ENCODE measurements around the gene XCL1. TPM values are rescaled to one million over a fixed set of nuclear protein-coding genes. Genes with fewer than 3 reads are reported as not detected.

The XCL1 gene
- total RNA-seq, 4 donors from 2014 or later = 0.25 TPM; not detected in 3

DNA sequence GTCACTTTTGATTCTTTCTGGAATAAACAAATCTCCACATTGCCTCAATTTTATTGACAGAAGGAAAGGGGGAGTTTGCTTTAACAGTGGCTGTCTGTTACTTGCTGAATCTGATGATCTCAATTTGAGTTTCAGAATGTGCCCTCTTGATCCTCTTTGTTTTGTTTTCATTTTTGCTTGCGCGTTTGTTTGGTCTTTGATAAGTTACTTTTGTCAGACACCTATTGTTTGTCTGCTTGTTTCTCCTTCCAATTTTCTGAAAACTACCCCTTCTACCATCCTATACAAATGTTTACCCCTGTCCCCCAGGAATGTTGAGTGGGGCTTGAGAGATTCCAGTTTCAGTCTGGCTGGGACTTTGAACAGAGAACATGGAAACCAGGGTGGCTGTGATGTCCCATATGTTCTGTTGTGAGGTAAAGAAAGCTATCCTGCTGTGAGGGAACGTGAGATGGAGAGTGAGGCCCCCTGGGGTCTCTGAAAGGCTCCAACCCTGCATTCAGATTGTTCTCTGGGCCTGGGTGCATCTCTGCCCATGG, 20.8 kb upstream of the XCL1 start:
- DNase-seq (ENCODE audit: low spot score in 2 of 2) = no peak
- TF ChIP-seq POLR2A (IDR thresholded peaks at IDR 0.05) = no peak
- TF ChIP-seq, protein P1, sequence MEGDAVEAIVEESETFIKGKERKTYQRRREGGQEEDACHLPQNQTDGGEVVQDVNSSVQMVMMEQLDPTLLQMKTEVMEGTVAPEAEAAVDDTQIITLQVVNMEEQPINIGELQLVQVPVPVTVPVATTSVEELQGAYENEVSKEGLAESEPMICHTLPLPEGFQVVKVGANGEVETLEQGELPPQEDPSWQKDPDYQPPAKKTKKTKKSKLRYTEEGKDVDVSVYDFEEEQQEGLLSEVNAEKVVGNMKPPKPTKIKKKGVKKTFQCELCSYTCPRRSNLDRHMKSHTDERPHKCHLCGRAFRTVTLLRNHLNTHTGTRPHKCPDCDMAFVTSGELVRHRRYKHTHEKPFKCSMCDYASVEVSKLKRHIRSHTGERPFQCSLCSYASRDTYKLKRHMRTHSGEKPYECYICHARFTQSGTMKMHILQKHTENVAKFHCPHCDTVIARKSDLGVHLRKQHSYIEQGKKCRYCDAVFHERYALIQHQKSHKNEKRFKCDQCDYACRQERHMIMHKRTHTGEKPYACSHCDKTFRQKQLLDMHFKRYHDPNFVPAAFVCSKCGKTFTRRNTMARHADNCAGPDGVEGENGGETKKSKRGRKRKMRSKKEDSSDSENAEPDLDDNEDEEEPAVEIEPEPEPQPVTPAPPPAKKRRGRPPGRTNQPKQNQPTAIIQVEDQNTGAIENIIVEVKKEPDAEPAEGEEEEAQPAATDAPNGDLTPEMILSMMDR (IDR thresholded peaks at IDR 0.05) = no peak
- H3K4me3 ChIP-seq (ENCODE audit: low read depth, poor library complexity, severe bottlenecking) = no peak overlapping the region
- intact Hi-C loops (cut with DNase I; ENCODE audit: low total_unique reads) = loop anchor here (10.0 kb wide), 1 partner anchor 121 kb away; no protein-coding TSS in a partner anchor
- WGBS, 2 donors = 83 to 86% methylated on average over 3 of the region's 3 CpGs

DNA sequence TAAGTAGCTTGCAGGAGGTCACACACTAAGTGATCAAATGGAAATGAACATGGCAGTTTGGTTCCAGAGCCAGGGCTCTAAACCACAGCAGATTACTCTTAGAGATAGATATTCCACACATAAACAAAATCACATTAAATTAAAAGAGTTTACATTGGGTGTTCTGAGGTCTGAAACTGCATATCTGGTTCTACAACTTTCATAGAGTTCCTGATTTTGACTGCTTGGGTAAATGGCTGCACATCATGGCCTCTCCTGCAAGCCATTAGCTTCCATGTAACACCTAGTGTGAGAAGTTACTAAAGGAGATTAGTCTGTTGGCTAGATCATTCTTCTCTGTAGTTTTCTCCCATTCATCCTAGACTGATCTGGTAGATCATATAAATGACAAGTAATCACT, 19.8 kb upstream of the XCL1 start:
- TF ChIP-seq, protein P1 (IDR thresholded peaks at IDR 0.05) = no peak
- no peak for TF ChIP-seq POLR2A (IDR thresholded peaks at IDR 0.05)
- intact Hi-C loops (cut with DNase I; ENCODE audit: low total_unique reads) = loop anchor here (10.0 kb wide), 1 partner anchor 122 kb away; no protein-coding TSS in a partner anchor
- H3K4me3 ChIP-seq (ENCODE audit: low read depth, poor library complexity, severe bottlenecking) = no peak overlapping the region
- no peak for DNase-seq (ENCODE audit: low spot score in 2 of 2)

DNA sequence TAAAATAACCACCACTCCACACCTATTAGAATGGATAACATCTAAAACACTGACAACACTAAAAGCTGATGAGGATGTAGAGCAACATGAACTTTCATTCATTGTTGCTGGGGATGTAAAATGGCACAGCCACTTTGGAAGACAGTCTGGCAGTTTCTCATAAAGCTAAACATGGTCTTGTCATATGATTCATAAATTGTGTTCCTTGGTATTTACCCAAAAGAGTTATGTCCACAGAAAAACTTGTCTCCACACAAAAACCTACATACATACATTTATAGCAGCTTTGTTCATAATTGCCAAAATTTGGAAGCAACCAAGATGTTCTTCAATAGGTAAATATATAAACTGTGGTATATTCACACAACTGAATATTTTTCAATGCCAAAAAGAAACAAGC, 16.0 kb upstream of the XCL1 start:
- H3K4me3 ChIP-seq (ENCODE audit: low read depth, poor library complexity, severe bottlenecking) = no peak overlapping the region
- intact Hi-C loops (cut with DNase I; ENCODE audit: low total_unique reads) = no loop called here
- TF ChIP-seq, protein P1 (IDR thresholded peaks at IDR 0.05) = no peak
- DNase-seq (ENCODE audit: low spot score in 2 of 2) = no peak

DNA sequence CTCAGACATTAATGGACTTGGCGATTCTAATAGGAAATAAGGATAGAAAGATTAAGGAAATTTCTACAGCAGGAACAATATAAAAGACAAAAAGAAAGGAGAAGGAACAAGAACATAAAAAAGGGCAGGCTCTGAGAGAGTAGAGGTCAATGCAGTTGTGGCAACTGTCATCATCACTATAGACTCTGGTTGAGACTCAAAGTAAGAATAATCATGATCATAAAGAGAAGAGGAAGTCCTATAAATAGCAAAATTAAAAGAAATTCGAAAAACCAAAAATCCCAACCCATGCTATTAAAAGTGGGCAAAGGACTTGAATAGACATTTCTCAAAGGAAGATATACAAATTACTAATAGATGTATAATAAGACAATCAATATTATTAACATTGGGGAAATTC, 14.4 kb upstream of the XCL1 start:
- H3K4me3 ChIP-seq (ENCODE audit: low read depth, poor library complexity, severe bottlenecking) = no peak overlapping the region
- no peak for TF ChIP-seq POLR2A (IDR thresholded peaks at IDR 0.05)
- TF ChIP-seq, protein P1 (IDR thresholded peaks at IDR 0.05) = no peak
- 82 to 85% methylated on average over 2 of the region's 2 CpGs for WGBS, 2 donors
- DNase-seq (ENCODE audit: low spot score in 2 of 2) = no peak
- intact Hi-C loops (cut with DNase I; ENCODE audit: low total_unique reads) = no loop called here

DNA sequence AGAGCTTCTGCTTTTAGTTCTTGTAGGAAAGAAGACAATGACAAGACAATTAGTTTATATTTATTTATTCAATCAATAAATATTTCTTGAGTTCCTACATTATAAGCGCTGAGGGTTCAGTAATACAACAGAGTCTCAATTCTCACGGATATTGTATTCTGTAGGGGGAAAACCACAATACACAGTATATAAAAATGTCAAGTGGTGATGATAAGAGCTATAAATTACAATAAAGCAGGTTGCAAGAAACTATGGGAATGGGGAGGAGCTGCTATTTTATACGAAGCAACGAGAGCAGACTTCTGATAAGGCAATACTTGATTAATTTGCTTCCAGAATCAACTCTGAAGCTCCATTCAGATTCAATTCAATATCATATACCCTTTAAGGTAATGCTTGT, 10.6 kb upstream of the XCL1 start:
- no peak for DNase-seq (ENCODE audit: low spot score in 2 of 2)
- no peak overlapping the region for H3K4me3 ChIP-seq (ENCODE audit: low read depth, poor library complexity, severe bottlenecking)
- WGBS, 2 donors = 45 to 50% methylated on average over 4 of the region's 4 CpGs
- TF ChIP-seq POLR2A (IDR thresholded peaks at IDR 0.05) = no peak
- TF ChIP-seq, protein P1 (IDR thresholded peaks at IDR 0.05) = no peak
- intact Hi-C loops (cut with DNase I; ENCODE audit: low total_unique reads) = no loop called here

DNA sequence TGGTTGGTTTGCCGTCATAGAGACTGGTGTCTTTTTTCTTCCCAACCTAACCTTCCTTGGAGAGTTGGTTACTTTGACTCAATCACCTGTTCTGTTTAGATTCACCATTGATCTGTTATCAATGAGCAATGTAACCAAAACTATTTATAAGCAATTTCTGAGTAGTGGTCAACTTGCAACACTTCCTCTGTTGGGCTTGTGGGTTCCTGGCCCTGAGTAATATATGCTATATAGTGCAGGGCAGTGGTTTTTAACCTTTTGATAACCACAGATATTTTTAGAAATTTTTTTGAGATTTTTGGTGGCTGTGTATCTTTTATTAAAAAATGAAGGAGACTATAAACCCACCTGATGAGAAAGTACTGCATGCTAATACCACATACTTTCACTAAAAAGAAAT, 9.4 kb upstream of the XCL1 start:
- no peak overlapping the region for H3K4me3 ChIP-seq (ENCODE audit: low read depth, poor library complexity, severe bottlenecking)
- intact Hi-C loops (cut with DNase I; ENCODE audit: low total_unique reads) = no loop called here
- WGBS, 2 donors = 92 to 95% methylated on average over 1 of the region's 1 CpG
- TF ChIP-seq, protein P1 (IDR thresholded peaks at IDR 0.05) = no peak
- no peak for TF ChIP-seq POLR2A (IDR thresholded peaks at IDR 0.05)
- no peak for DNase-seq (ENCODE audit: low spot score in 2 of 2)

All from lower leg skin (tissue), 4 donors.